Suprapubic skin (tissue), 4 donors: ENCODE results near the gene KLHL29. TPM values are rescaled to one million over a fixed set of nuclear protein-coding genes. Genes with fewer than 3 reads are reported as not detected.

Experiments
- DNase-seq, 2 donors: peaks; one replicate each; pipeline ENCODE4 v3.0.0-alpha.2; 2019; ENCODE audit warnings: low spot score in 2 of 2
- H3K27ac ChIP-seq: fragments of 200-600 bp; sonication (generic); one replicate; pipeline ENCODE4 v1.5.1; 2019
- H3K27me3 ChIP-seq: fragments of 200-600 bp; sonication (generic); one replicate; pipeline ENCODE4 v1.5.1; 2019
- H3K36me3 ChIP-seq: fragments of 200-600 bp; sonication (generic); one replicate; pipeline ENCODE4 v1.5.1; 2019
- H3K4me1 ChIP-seq: fragments of 200-600 bp; sonication (generic); one replicate; pipeline ENCODE4 v1.5.1; 2019
- H3K4me3 ChIP-seq: fragments of 200-600 bp; sonication (generic); one replicate; pipeline ENCODE4 v1.5.1; 2019; ENCODE audit warnings: mild to moderate bottlenecking
- H3K9me3 ChIP-seq: fragments of 200-600 bp; sonication (generic); one replicate; pipeline ENCODE4 v1.5.1; 2019
- CTCF ChIP-seq, 2 donors: fragments of 200-600 bp in 1 of 2; fragments of 450-650 bp in 1 of 2; sonication (generic) in 1 of 2; IDR thresholded peaks; one replicate each; pipeline ENCODE4 v1.5.1; 2016 to 2019; ENCODE audit warnings: antibody characterized with exemption in 2 of 2, mild to moderate bottlenecking in 1 of 2, moderate library complexity in 1 of 2
- EP300 ChIP-seq: sonication (generic); formaldehyde crosslinking; IDR thresholded peaks from one replicate; pipeline ENCODE4 v1.6.1; 2017; ENCODE audit warnings: antibody characterized with exemption
- POLR2A ChIP-seq, 2 donors: fragments of 450-650 bp; IDR thresholded peaks; one replicate each; pipeline ENCODE4 v1.6.1; 2017; ENCODE audit warnings: antibody characterized with exemption in 2 of 2, mild to moderate bottlenecking in 2 of 2, moderate library complexity in 2 of 2
- POLR2AphosphoS5 ChIP-seq, 3 donors: sonication (generic); formaldehyde crosslinking; IDR thresholded peaks; one replicate each; pipeline ENCODE4 v1.6.1; 2017; ENCODE audit warnings: antibody characterized with exemption in 3 of 3
- WGBS: methylation state at CpG from one replicate; pipeline ENCODE4 v1.1.5; 2018; 5-methylcytosine and 5-hydroxymethylcytosine counted together
- total RNA-seq, 4 donors: library from RNA; depleted of rRNA; stranded (reverse); fragments of >200 nt; gene quantifications; one replicate each; pipeline ENCODE4 v1.1.0, GENCODE V29; 2016

KLHL29 gene
- total RNA-seq, 4 donors from 2014 or later: 17.1 to 30.8 (median 20.7) TPM

GRCh38 chr2:23478087-23478932 is 93.3 kb downstream of the KLHL29 start:
- Histone ChIP-seq H3K27ac (no peak overlapping the region), H3K9me3 (no peaks in the 10 kb centered on the region), H3K27me3 (no peaks in the 10 kb centered on the region), H3K36me3 (no peaks in the 10 kb centered on the region), H3K4me3 (no peak overlapping the region), H3K4me1 (peaks cover 7% of the 10 kb centered on the region)
- no peak for DNase-seq
- TF ChIP-seq CTCF (IDR thresholded peaks at IDR 0.05) (no peak), EP300 (no peak), POLR2A (IDR thresholded peaks at IDR 0.05) (no peak), POLR2AphosphoS5 (IDR thresholded peaks at IDR 0.05) (no peak)
- WGBS: 86% methylated on average over 17 of the region's 17 CpGs

GRCh38 chr2:23478933-23479683 is 94.1 kb downstream of the KLHL29 start:
- no peak for DNase-seq
- TF ChIP-seq POLR2A (IDR thresholded peaks at IDR 0.05): no peak
- TF ChIP-seq POLR2AphosphoS5 (IDR thresholded peaks at IDR 0.05): no peak
- no peak for TF ChIP-seq CTCF (IDR thresholded peaks at IDR 0.05)
- Histone ChIP-seq H3K4me1 (peaks cover 7% of the 10 kb centered on the region), H3K4me3 (no peak overlapping the region), H3K27me3 (no peaks in the 10 kb centered on the region), H3K9me3 (no peaks in the 10 kb centered on the region), H3K36me3 (no peaks in the 10 kb centered on the region), H3K27ac (no peak overlapping the region)
- WGBS: 87% methylated on average over 19 of the region's 20 CpGs

- Histone ChIP-seq H3K27me3 (no peaks in the 10 kb centered on the region), H3K4me3 (no peak overlapping the region), H3K36me3 (no peaks in the 10 kb centered on the region), H3K27ac (no peak overlapping the region), H3K4me1 (peaks cover 7% of the 10 kb centered on the region), H3K9me3 (no peaks in the 10 kb centered on the region)
- TF ChIP-seq CTCF (IDR thresholded peaks at IDR 0.05): no peak
- TF ChIP-seq POLR2AphosphoS5 (IDR thresholded peaks at IDR 0.05): no peak
- TF ChIP-seq EP300: no peak
- no peak for TF ChIP-seq POLR2A (IDR thresholded peaks at IDR 0.05)
- 70% methylated on average over 17 of the region's 17 CpGs for WGBS
- DNase-seq: no peak
These were observed 96.2 kb downstream of the KLHL29 start for GRCh38 chr2:23480957-23481797.

GRCh38 chr2:23482188-23482587 is 97.2 kb downstream of the KLHL29 start:
- Histone ChIP-seq H3K4me1 (peaks cover 12% of the 10 kb centered on the region), H3K36me3 (no peaks in the 10 kb centered on the region), H3K4me3 (no peak overlapping the region), H3K27me3 (no peaks in the 10 kb centered on the region), H3K27ac (no peak overlapping the region), H3K9me3 (no peaks in the 10 kb centered on the region)
- 89% methylated on average over 9 of the region's 9 CpGs for WGBS
- TF ChIP-seq POLR2A (IDR thresholded peaks at IDR 0.05) (no peak), POLR2AphosphoS5 (IDR thresholded peaks at IDR 0.05) (no peak), EP300 (no peak), CTCF (IDR thresholded peaks at IDR 0.05) (no peak)
- DNase-seq: no peak
